ENCODE measurements around the gene USF1. TPM values are rescaled to one million over a fixed set of nuclear protein-coding genes. Genes with fewer than 3 reads are reported as not detected.
A peak's percentile ranks its signal among the peaks of the same experiment; 100 is the strongest.

The USF1 gene
- 10 to 100 TPM; 20.2 to 51.1 (median 28.2) TPM for total RNA-seq
- 10 to 100 TPM; 31.9 to 43.0 TPM for polyA plus RNA-seq
- long read RNA-seq, donor 1, transcript USF1-205 (11 exons, 1,092 nt) = minor isoform, 13 of 37 reads
- long read RNA-seq, donor 1, transcript USF1-203 (11 exons, 1,807 nt) = major isoform, 14 of 37 reads
- long read RNA-seq, donor 1, partial matches to known transcripts = 4 of 37 reads
- long read RNA-seq, donor 1, other reads (novel, unspliced or antisense) = 5 of 37 reads
- long read RNA-seq, donor 2, transcript USF1-205 (11 exons, 1,092 nt) = minor isoform, 7 of 32 reads
- long read RNA-seq, donor 2, transcript USF1-203 (11 exons, 1,807 nt) = major isoform, 15 of 32 reads
- long read RNA-seq, donor 2, partial matches to known transcripts = 3 of 32 reads
- long read RNA-seq, donor 2, other reads (novel, unspliced or antisense) = 7 of 32 reads
- long read RNA-seq, donor 3, transcript USF1-203 (11 exons, 1,807 nt) = major isoform, 23 of 39 reads
- long read RNA-seq, donor 3, transcript USF1-205 (11 exons, 1,092 nt) = minor isoform, 10 of 39 reads
- long read RNA-seq, donor 3, partial matches to known transcripts = 3 of 39 reads
- long read RNA-seq, donor 3, other reads (novel, unspliced or antisense) = 3 of 39 reads

GRCh38 chr1:161045736-161046604 lies at the start of gene USF1:
Gene USF1, minus strand, starts transcription at chr1:161045977. Its CDS starts 2,702 bp downstream, at chr1:161043275.
- ATAC-seq (peak; percentile 97 to 98 (median 98)), DNase-seq (peak; percentile 93 to 96 (median 94))
- intact Hi-C loops (cut with DNase I) = loop anchor here in 7 of 10 donors (1.0 to 10.0 kb wide), 9 partner anchors 25 to 89 kb away; partner anchors contain the start of genes DEDD (in 4 of the 7), F11R (in 2 of the 7), KLHDC9 (in 2 of the 7) and NIT1 (in 1 of the 7)
- Histone ChIP-seq H3K4me3 (peak within 1 kb of the TSS; percentile 69 to 99 (median 82)), H3K9me3 (no peaks in the 10 kb centered on the region), H3K27ac (peak within 1 kb of the TSS; percentile 87 to 98 (median 96)), H3K4me1 (peaks cover 0 to 46% (median 15%) of the 10 kb centered on the region in 12 donors), H3K36me3 (peaks cover 0 to 54% (median 23%) of the 10 kb centered on the region in 9 donors), H3K27me3 (no peaks in the 10 kb centered on the region)
- 0 to 1% (median 0%) methylated on average over 25 to 29 of the region's 29 CpGs for WGBS, 4 donors
- TF ChIP-seq POLR2A (IDR thresholded peaks at IDR 0.05) (peak; percentile 18 to 67), CTCF (IDR thresholded peaks at IDR 0.05) (peak in 1 of 12 donors; percentile 8)

- intact Hi-C loops (cut with DNase I) = loop anchor here in 6 of 10 donors (5.0 to 10.0 kb wide), 7 partner anchors 48 to 370 kb away; partner anchors contain the start of gene USF1 (in 1 of the 6)
- Histone ChIP-seq H3K4me1 (peaks cover 2 to 35% (median 15%) of the 10 kb centered on the region in 12 donors), H3K4me3 (no peak overlapping the region), H3K27ac (no peak overlapping the region), H3K36me3 (peaks cover 0 to 12% (median 5%) of the 10 kb centered on the region in 9 donors), H3K27me3 (no peaks in the 10 kb centered on the region), H3K9me3 (no peaks in the 10 kb centered on the region)
- 90 to 93% (median 91%) methylated on average over 6 of the region's 6 CpGs for WGBS, 4 donors
- ATAC-seq = no peak
- DNase-seq = no peak
- no peak for TF ChIP-seq CTCF (IDR thresholded peaks at IDR 0.05)
- no peak for TF ChIP-seq POLR2A (IDR thresholded peaks at IDR 0.05)
Observed at GRCh38 chr1:161095230-161095629, 49.5 kb upstream of the USF1 start.

- no peak for ATAC-seq
- WGBS, 4 donors = 93 to 98% (median 96%) methylated on average over 14 of the region's 14 CpGs
- Histone ChIP-seq H3K4me1 (peaks cover 2 to 35% (median 15%) of the 10 kb centered on the region in 12 donors), H3K36me3 (peaks cover 0 to 4% (median 0%) of the 10 kb centered on the region in 9 donors), H3K9me3 (no peaks in the 10 kb centered on the region), H3K27me3 (no peaks in the 10 kb centered on the region), H3K27ac (no peak overlapping the region), H3K4me3 (no peak overlapping the region)
- no peak for DNase-seq
- no peak for TF ChIP-seq CTCF (IDR thresholded peaks at IDR 0.05)
- TF ChIP-seq POLR2A (IDR thresholded peaks at IDR 0.05) = no peak
- intact Hi-C loops (cut with DNase I) = loop anchor here in 3 of 10 donors (10.0 kb wide), 2 partner anchors 260 to 370 kb away; no protein-coding TSS in a partner anchor
Observed at GRCh38 chr1:161094481-161094880, 48.7 kb upstream of the USF1 start.
